HCT116 (cell line): ENCODE measurements around the gene ABCB10. TPM values are rescaled to one million over a fixed set of nuclear protein-coding genes. Genes with fewer than 3 reads are reported as not detected.

Experiments used
- ATAC-seq: fragments of 200-7000 bp; cut with Tn5 transposase; 2 replicates; pipeline ENCODE4 v1.9.1; 2020; ENCODE audit warnings: mild to moderate bottlenecking, moderate library complexity
- BruUV-seq: library from RNA; stranded (reverse); fragments of 400-500 nt; replicated peaks from 2 replicates; lab custom pipeline; 2021; lab: Mats Ljungman, UMichigan
- CTCF ChIA-PET: fragments of 300-600 bp; sonication (Branson Sonifier 250); formaldehyde crosslinking; loops from one replicate; lab custom pipeline; 2021; ENCODE audit warnings: antibody characterized with exemption; lab: Charles Lee
- POLR2A ChIA-PET: fragments of 300-600, 350-600 bp; sonication (Branson Sonifier 250); formaldehyde crosslinking; loops from one replicate; lab custom pipeline; 2021; ENCODE audit warnings: antibody characterized with exemption; lab: Charles Lee
- RAD21 ChIA-PET, 2 experiments: fragments of 300-600 bp; sonication (Branson Sonifier 250); formaldehyde crosslinking; loops; one replicate each; lab custom pipeline; 2023; ENCODE audit warnings: low total read pairs in 2 of 2; ENCODE audit not compliant: uncharacterized antibody in 2 of 2, unreplicated experiment in 2 of 2, low non-redundant PET in 1 of 2; lab: Charles Lee
- DNase-seq: peaks from one replicate; pipeline ENCODE4 v3.0.0-alpha.2; 2010; ENCODE audit warnings: low read depth, low spot score
- H2AFZ ChIP-seq: fragments of 200-600 bp; shearing (Covaris generic), sonication (generic); 2 replicates; pipeline ENCODE4 v1.6.1; 2017; ENCODE audit warnings: low read depth, mixed run types, mixed read lengths, antibody characterized with exemption, low read length; ENCODE audit not compliant: poor library complexity, severe bottlenecking
- H3K27ac ChIP-seq: 2 replicates; pipeline ENCODE4 v1.5.1; 2012; ENCODE audit warnings: low read depth, low read length
- H3K27me3 ChIP-seq: fragments of 200-600 bp; sonication (generic); 2 replicates; pipeline ENCODE4 v1.6.1; 2016; ENCODE audit warnings: mixed run types, low read length, mixed read lengths; ENCODE audit not compliant: insufficient read depth
- H3K36me3 ChIP-seq, 2 experiments: fragments of 200-500 bp in 1 of 2; fragments of 200-600 bp in 1 of 2; sonication (Bioruptor generic) in 1 of 2; sonication (generic) in 1 of 2; 2 replicates each; pipeline versions ENCODE4 v1.5.1 to v1.6.1; 2014 to 2016; ENCODE audit warnings: low read length in 2 of 2, inconsistent platforms in 1 of 2, mixed read lengths in 1 of 2, mixed run types in 1 of 2; ENCODE audit not compliant: insufficient read depth in 2 of 2, control insufficient read depth in 1 of 2
- H3K4me1 ChIP-seq, 2 experiments: fragments of 200-600 bp in 1 of 2; sonication (generic) in 1 of 2; 2 replicates each; pipeline versions ENCODE4 v1.5.1 to v1.6.1; 2012 to 2017; ENCODE audit warnings: low read length in 2 of 2, inconsistent platforms in 1 of 2, mild to moderate bottlenecking in 1 of 2, mixed read lengths in 1 of 2, mixed run types in 1 of 2, moderate library complexity in 1 of 2; ENCODE audit not compliant: insufficient read depth in 2 of 2, control insufficient read depth in 1 of 2
- H3K4me2 ChIP-seq: fragments of 200-600 bp; sonication (generic); 2 replicates; pipeline ENCODE4 v1.6.1; 2017; ENCODE audit warnings: mixed run types, low read length, mixed read lengths
- H3K4me3 ChIP-seq, 2 experiments: fragments of 200-600 bp in 1 of 2; sonication (generic) in 1 of 2; replicated peaks in 1 of 2; 2 replicates each; pipeline ENCODE4 v1.5.1; 2011 to 2016; ENCODE audit warnings: low read length in 2 of 2, control low read depth in 1 of 2, low read depth in 1 of 2, mild to moderate bottlenecking in 1 of 2, mixed read lengths in 1 of 2, mixed run types in 1 of 2
- H3K79me2 ChIP-seq: fragments of 200-600 bp; sonication (generic); 2 replicates; pipeline ENCODE4 v1.6.1; 2017; ENCODE audit warnings: mild to moderate bottlenecking, mixed run types, low read length, moderate library complexity, mixed read lengths; ENCODE audit not compliant: insufficient read depth
- H3K9ac ChIP-seq: fragments of 200-600 bp; sonication (generic); 2 replicates; pipeline ENCODE4 v1.6.1; 2016; ENCODE audit warnings: low read length, mixed read lengths
- H3K9me2 ChIP-seq: fragments of 200-600 bp; sonication (generic), shearing (Covaris generic); 2 replicates; pipeline ENCODE4 v1.6.1; 2017; ENCODE audit warnings: mixed run types, mild to moderate bottlenecking, moderate library complexity; ENCODE audit not compliant: insufficient read depth
- H3K9me3 ChIP-seq, 2 experiments: fragments of 200-500 bp in 1 of 2; fragments of 200-600 bp in 1 of 2; sonication (Bioruptor generic) in 1 of 2; sonication (generic) in 1 of 2; 2 replicates each; pipeline ENCODE4 v1.6.1; 2014 to 2017; ENCODE audit warnings: low read length in 2 of 2, mixed read lengths in 2 of 2, inconsistent platforms in 1 of 2, low read depth in 1 of 2, mild to moderate bottlenecking in 1 of 2, mixed run types in 1 of 2, moderate library complexity in 1 of 2; ENCODE audit not compliant: control insufficient read depth in 1 of 2, insufficient read depth in 1 of 2
- H4K20me1 ChIP-seq: fragments of 200-600 bp; sonication (generic), shearing (Covaris generic); 2 replicates; pipeline ENCODE4 v1.6.1; 2017; ENCODE audit warnings: mixed run types, mild to moderate bottlenecking, moderate library complexity; ENCODE audit not compliant: insufficient read depth
- CBX3 ChIP-seq: IDR thresholded peaks from 2 replicates; pipeline ENCODE4 v1.6.1; 2012; ENCODE audit warnings: low read depth
- CEBPB ChIP-seq: IDR thresholded peaks from 2 replicates; pipeline ENCODE4 v1.6.1; 2012; ENCODE audit warnings: low read depth
- ELF1 ChIP-seq: IDR thresholded peaks from 2 replicates; pipeline ENCODE4 v1.6.1; 2012; ENCODE audit warnings: low read depth, borderline replicate concordance
- EZH2 ChIP-seq: fragments of 200-600 bp; sonication (generic); IDR thresholded peaks from 2 replicates; pipeline ENCODE4 v1.6.1; 2017; ENCODE audit warnings: antibody characterized with exemption, mixed run types
- EZH2phosphoT487 ChIP-seq: fragments of 200-600 bp; IDR thresholded peaks from 2 replicates; pipeline ENCODE4 v1.6.1; 2018; ENCODE audit warnings: antibody characterized with exemption, borderline replicate concordance
- FOSL1 ChIP-seq: IDR thresholded peaks from 2 replicates; pipeline ENCODE4 v1.6.1; 2012; ENCODE audit warnings: low read depth
- JUND ChIP-seq: IDR thresholded peaks from 2 replicates; pipeline ENCODE4 v1.6.1; 2012
- POLR2A ChIP-seq: IDR thresholded peaks from 2 replicates; pipeline ENCODE4 v1.7.0; 2011; ENCODE audit warnings: borderline replicate concordance; ENCODE audit not compliant: insufficient read depth, insufficient read length; ENCODE audit errors: extremely low read depth
- RAD21 ChIP-seq: IDR thresholded peaks from 2 replicates; pipeline ENCODE4 v1.6.1; 2012; ENCODE audit warnings: low read depth, mild to moderate bottlenecking
- SIN3A ChIP-seq: IDR thresholded peaks from 2 replicates; pipeline ENCODE4 v1.6.1; 2012; ENCODE audit warnings: low read depth
- SP1 ChIP-seq: IDR thresholded peaks from 2 replicates; pipeline ENCODE4 v1.6.1; 2012; ENCODE audit warnings: low read depth
- SRF ChIP-seq: IDR thresholded peaks from 2 replicates; pipeline ENCODE4 v1.6.1; 2012; ENCODE audit warnings: low read depth
- TCF7L2 ChIP-seq: IDR thresholded peaks from 2 replicates; pipeline ENCODE4 v1.7.0; 2011; ENCODE audit warnings: borderline replicate concordance, inconsistent platforms; ENCODE audit not compliant: insufficient read depth, insufficient read length; ENCODE audit errors: extremely low read depth
- YY1 ChIP-seq: IDR thresholded peaks from 2 replicates; pipeline ENCODE4 v1.6.1; 2011; ENCODE audit warnings: low read length, low read depth, moderate library complexity, mild to moderate bottlenecking; ENCODE audit not compliant: insufficient replicate concordance; ENCODE audit errors: extremely low read depth
- ZFX ChIP-seq: fragments of 450-650 bp; IDR thresholded peaks from 2 replicates; pipeline ENCODE4 v1.6.1; 2017
- ZNF274 ChIP-seq: fragments of 200-500 bp; sonication (Bioruptor generic); IDR thresholded peaks from 2 replicates; pipeline ENCODE4 v1.6.1; 2014; ENCODE audit warnings: mild to moderate bottlenecking, low read depth, low read length, inconsistent platforms
- intact Hi-C: fragments of 100-400 bp; cut with micrococcal nuclease; formaldehyde crosslinking; loops from 2 replicates; pipeline ENCODE4 v1.10.0; 2022
- total RNA-seq: library from RNA; stranded (reverse); gene quantifications from one replicate; pipeline ENCODE4 v1.2.1, GENCODE V29; 2021; ENCODE audit not compliant: unreplicated experiment
- TF ChIP-seq, protein P1 (sequence below): IDR thresholded peaks from 2 replicates; pipeline ENCODE4 v1.6.1; 2012; ENCODE audit warnings: low read depth
- TF ChIP-seq, protein P2 (sequence below): IDR thresholded peaks from 2 replicates; pipeline ENCODE4 v1.6.1; 2011; ENCODE audit warnings: mild to moderate bottlenecking, low read length, moderate library complexity; ENCODE audit not compliant: insufficient replicate concordance; ENCODE audit errors: extremely low read depth
- TF ChIP-seq, protein P3 (sequence below), 3 experiments: fragments of 200-600 bp in 1 of 3; sonication (generic) in 1 of 3; IDR thresholded peaks in 2 of 3; conservative IDR thresholded peaks in 1 of 3; 2 replicates each; pipeline ENCODE4 v1.5.1; 2012 to 2017; ENCODE audit warnings: low read depth in 2 of 3, low read length in 2 of 3, antibody characterized with exemption in 1 of 3, borderline replicate concordance in 1 of 3, control low read depth in 1 of 3, mild to moderate bottlenecking in 1 of 3, mixed read lengths in 1 of 3, mixed run types in 1 of 3, moderate library complexity in 1 of 3; ENCODE audit not compliant: insufficient read depth in 1 of 3
- TF ChIP-seq, protein P4 (sequence below): IDR thresholded peaks from 2 replicates; pipeline ENCODE4 v1.6.1; 2012

Gene ABCB10
- total RNA-seq, 1 experiment from 2014 or later = 20.3 TPM

DNA sequence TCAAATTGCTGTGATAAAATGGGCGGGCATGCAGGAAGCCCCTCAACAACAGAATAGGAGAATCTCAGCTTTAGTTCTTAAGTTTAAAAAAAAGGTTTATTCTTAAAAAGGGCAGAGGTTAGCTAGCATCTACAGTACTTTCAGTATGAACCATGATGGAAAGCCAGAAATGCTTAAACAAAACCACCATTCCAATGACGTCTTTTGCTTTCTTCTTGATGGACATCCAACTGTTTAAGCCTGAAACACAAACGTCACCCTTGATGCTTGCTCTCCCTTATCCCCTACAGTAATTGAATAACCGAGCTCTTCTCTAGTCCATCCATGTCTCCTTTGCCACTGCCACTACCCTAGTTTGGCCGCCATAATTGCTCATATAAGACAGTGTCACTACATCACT lies 41.7 kb upstream of the ABCB10 start:
- no peak overlapping the region for H3K4me3 ChIP-seq
- no peak overlapping the region for H3K4me2 ChIP-seq
- no peak for ATAC-seq
- no peaks in the 10 kb centered on the region for H3K4me1 ChIP-seq
- no peak overlapping the region for H2AFZ ChIP-seq
- POLR2A ChIA-PET = no interaction called here
- CTCF ChIA-PET = no interaction called here
- RAD21 ChIA-PET = no interaction called here
- no peak for DNase-seq
- no TSS peak for BruUV-seq
- no peak for TF ChIP-seq TCF7L2
- no peak for TF ChIP-seq CEBPB
- TF ChIP-seq SP1 = no peak
- TF ChIP-seq POLR2A = no peak
- TF ChIP-seq CBX3 = no peak
- TF ChIP-seq EZH2 = no peak
- TF ChIP-seq ELF1 = no peak
- TF ChIP-seq, protein P1, sequence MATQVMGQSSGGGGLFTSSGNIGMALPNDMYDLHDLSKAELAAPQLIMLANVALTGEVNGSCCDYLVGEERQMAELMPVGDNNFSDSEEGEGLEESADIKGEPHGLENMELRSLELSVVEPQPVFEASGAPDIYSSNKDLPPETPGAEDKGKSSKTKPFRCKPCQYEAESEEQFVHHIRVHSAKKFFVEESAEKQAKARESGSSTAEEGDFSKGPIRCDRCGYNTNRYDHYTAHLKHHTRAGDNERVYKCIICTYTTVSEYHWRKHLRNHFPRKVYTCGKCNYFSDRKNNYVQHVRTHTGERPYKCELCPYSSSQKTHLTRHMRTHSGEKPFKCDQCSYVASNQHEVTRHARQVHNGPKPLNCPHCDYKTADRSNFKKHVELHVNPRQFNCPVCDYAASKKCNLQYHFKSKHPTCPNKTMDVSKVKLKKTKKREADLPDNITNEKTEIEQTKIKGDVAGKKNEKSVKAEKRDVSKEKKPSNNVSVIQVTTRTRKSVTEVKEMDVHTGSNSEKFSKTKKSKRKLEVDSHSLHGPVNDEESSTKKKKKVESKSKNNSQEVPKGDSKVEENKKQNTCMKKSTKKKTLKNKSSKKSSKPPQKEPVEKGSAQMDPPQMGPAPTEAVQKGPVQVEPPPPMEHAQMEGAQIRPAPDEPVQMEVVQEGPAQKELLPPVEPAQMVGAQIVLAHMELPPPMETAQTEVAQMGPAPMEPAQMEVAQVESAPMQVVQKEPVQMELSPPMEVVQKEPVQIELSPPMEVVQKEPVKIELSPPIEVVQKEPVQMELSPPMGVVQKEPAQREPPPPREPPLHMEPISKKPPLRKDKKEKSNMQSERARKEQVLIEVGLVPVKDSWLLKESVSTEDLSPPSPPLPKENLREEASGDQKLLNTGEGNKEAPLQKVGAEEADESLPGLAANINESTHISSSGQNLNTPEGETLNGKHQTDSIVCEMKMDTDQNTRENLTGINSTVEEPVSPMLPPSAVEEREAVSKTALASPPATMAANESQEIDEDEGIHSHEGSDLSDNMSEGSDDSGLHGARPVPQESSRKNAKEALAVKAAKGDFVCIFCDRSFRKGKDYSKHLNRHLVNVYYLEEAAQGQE = no peak
- no peak for TF ChIP-seq SRF
- TF ChIP-seq YY1 = no peak
- TF ChIP-seq, protein P2, sequence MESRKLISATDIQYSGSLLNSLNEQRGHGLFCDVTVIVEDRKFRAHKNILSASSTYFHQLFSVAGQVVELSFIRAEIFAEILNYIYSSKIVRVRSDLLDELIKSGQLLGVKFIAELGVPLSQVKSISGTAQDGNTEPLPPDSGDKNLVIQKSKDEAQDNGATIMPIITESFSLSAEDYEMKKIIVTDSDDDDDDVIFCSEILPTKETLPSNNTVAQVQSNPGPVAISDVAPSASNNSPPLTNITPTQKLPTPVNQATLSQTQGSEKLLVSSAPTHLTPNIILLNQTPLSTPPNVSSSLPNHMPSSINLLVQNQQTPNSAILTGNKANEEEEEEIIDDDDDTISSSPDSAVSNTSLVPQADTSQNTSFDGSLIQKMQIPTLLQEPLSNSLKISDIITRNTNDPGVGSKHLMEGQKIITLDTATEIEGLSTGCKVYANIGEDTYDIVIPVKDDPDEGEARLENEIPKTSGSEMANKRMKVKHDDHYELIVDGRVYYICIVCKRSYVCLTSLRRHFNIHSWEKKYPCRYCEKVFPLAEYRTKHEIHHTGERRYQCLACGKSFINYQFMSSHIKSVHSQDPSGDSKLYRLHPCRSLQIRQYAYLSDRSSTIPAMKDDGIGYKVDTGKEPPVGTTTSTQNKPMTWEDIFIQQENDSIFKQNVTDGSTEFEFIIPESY = no peak
- TF ChIP-seq RAD21 = no peak
- TF ChIP-seq, protein P3, sequence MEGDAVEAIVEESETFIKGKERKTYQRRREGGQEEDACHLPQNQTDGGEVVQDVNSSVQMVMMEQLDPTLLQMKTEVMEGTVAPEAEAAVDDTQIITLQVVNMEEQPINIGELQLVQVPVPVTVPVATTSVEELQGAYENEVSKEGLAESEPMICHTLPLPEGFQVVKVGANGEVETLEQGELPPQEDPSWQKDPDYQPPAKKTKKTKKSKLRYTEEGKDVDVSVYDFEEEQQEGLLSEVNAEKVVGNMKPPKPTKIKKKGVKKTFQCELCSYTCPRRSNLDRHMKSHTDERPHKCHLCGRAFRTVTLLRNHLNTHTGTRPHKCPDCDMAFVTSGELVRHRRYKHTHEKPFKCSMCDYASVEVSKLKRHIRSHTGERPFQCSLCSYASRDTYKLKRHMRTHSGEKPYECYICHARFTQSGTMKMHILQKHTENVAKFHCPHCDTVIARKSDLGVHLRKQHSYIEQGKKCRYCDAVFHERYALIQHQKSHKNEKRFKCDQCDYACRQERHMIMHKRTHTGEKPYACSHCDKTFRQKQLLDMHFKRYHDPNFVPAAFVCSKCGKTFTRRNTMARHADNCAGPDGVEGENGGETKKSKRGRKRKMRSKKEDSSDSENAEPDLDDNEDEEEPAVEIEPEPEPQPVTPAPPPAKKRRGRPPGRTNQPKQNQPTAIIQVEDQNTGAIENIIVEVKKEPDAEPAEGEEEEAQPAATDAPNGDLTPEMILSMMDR (IDR thresholded peaks at IDR 0.05 in 2 of 3, conservative IDR thresholded peaks at IDR 0.05 in 1 of 3; ENCODE audit: borderline replicate concordance in 1 of 3, insufficient read depth in 1 of 3, low read depth in 2 of 3, low read length in 2 of 3) = no peak
- TF ChIP-seq ZFX = no peak
- TF ChIP-seq FOSL1 = no peak
- no peak for TF ChIP-seq JUND
- TF ChIP-seq EZH2phosphoT487 = no peak
- TF ChIP-seq SIN3A = no peak
- TF ChIP-seq, protein P4, sequence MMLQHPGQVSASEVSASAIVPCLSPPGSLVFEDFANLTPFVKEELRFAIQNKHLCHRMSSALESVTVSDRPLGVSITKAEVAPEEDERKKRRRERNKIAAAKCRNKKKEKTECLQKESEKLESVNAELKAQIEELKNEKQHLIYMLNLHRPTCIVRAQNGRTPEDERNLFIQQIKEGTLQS = no peak
- TF ChIP-seq ZNF274 = no peak
- TF ChIP-seq, all 23 proteins: peak for 0
- H3K36me3 ChIP-seq = peaks cover 11 to 26% of the 10 kb centered on the region in 2 experiments; a peak in 3 of 4 replicates
- H3K27me3 ChIP-seq = no peaks in the 10 kb centered on the region
- no peaks in the 10 kb centered on the region; the same call in 1 of the 2 replicates for H4K20me1 ChIP-seq
- H3K9me3 ChIP-seq = no peaks in the 10 kb centered on the region
- no peak overlapping the region for H3K27ac ChIP-seq
- peaks cover 14% of the 10 kb centered on the region for H3K79me2 ChIP-seq
- intact Hi-C loops = no loop called here
- no peak overlapping the region for H3K9ac ChIP-seq
- H3K9me2 ChIP-seq = no peaks in the 10 kb centered on the region
